Kidney (tissue), 14 donors: ENCODE results near the gene HOXC13. TPM values are rescaled to one million over a fixed set of nuclear protein-coding genes. Genes with fewer than 3 reads are reported as not detected.

Source experiments
- DNase-seq, 5 donors: peaks; one replicate each; pipeline ENCODE4 v3.0.0-alpha.2; 2013 to 2020
- FAIRE-seq: peaks from 2 replicates; lab custom pipeline; 2012; peaks lifted over from hg19 to GRCh38; lab: Jason Lieb, UNC
- H3K27ac ChIP-seq, 2 donors: one replicate each; pipeline ENCODE4 v1.7.0; 2013; ENCODE audit warnings: low read depth in 2 of 2, low read length in 2 of 2, inconsistent platforms in 1 of 2
- H3K27me3 ChIP-seq: one replicate; pipeline ENCODE4 v1.7.1; 2013; ENCODE audit warnings: low read length, inconsistent platforms; ENCODE audit not compliant: control insufficient read depth, insufficient read depth
- H3K36me3 ChIP-seq, 3 donors: one replicate each; pipeline versions ENCODE4 v1.7.0 to v1.7.1; 2013; ENCODE audit warnings: low read length in 3 of 3, control low read depth in 1 of 3, inconsistent platforms in 1 of 3; ENCODE audit not compliant: insufficient read depth in 3 of 3, control insufficient read depth in 2 of 3
- H3K4me1 ChIP-seq, 3 donors: one replicate each; pipeline versions ENCODE4 v1.7.0 to v1.7.1; 2013; ENCODE audit warnings: low read length in 3 of 3, inconsistent platforms in 1 of 3, low read depth in 1 of 3; ENCODE audit not compliant: control insufficient read depth in 2 of 3, insufficient read depth in 2 of 3
- H3K4me3 ChIP-seq, 3 donors: one replicate each; pipeline versions ENCODE4 v1.7.0 to v1.8.1; 2013; ENCODE audit warnings: low read length in 3 of 3, control low read depth in 1 of 3, inconsistent platforms in 1 of 3
- H3K9ac ChIP-seq, 3 donors: one replicate each; pipeline versions ENCODE4 v1.7.0 to v1.7.1; 2013; ENCODE audit warnings: low read length in 3 of 3, control low read depth in 1 of 3, inconsistent platforms in 1 of 3
- H3K9me3 ChIP-seq, 3 donors: one replicate each; pipeline versions ENCODE4 v1.7.0 to v1.7.1; 2013; ENCODE audit warnings: low read length in 3 of 3, control low read depth in 1 of 3, inconsistent platforms in 1 of 3; ENCODE audit not compliant: control insufficient read depth in 2 of 3, insufficient read depth in 1 of 3
- CTCF ChIP-seq: IDR thresholded peaks from 3 replicates; pipeline ENCODE4 v1.5.1; 2012; ENCODE audit warnings: mild to moderate bottlenecking, moderate library complexity, borderline replicate concordance; ENCODE audit not compliant: insufficient read depth; ENCODE audit errors: extremely low read depth
- intact Hi-C: fragments of 100-400 bp; cut with DNase I; formaldehyde crosslinking; loops from one replicate; pipeline ENCODE4 v1.11.1; 2022
- polyA plus RNA-seq: library from polyadenylated mRNA; stranded (reverse); fragments of 350-450 nt; fragmentation: Illumina TruSeq; extraction: RNeasy Lipid Tissue Mini Kit (QIAGEN cat#74804); gene quantifications from one replicate; pipeline ENCODE4 v1.2.3, GENCODE V29; 2014; ENCODE audit warnings: low read depth, low replicate concordance; ENCODE audit not compliant: insufficient read depth
- total RNA-seq: library from RNA; stranded (reverse); fragmentation: NEBNext Ultra II Directional; extraction: Animal tissue kit (Norgen Biotek cat#: 25700); gene quantifications from one replicate; pipeline ENCODE4 v1.2.1, GENCODE V29; 2021
- donor health status: control.
- donor health status: control.
- donor health status: control.
- donor health status: control.
- donor health status: control.
- donor health status: DM: yes; HTN: yes; CAD: no.
- donor health status: Normal renal cell carcinoma (clear cell type).

HOXC13 gene
- total and polyA plus RNA-seq, 2 donors from 2014 or later = not detected

- peak within 1 kb of the TSS in 1 of 3 donors; percentile 46 for H3K9ac ChIP-seq
- H3K4me1 ChIP-seq = peaks cover 0 to 7% (median 5%) of the 10 kb centered on the region in 3 donors
- H3K36me3 ChIP-seq = no peaks in the 10 kb centered on the region
- no peak within 1 kb of the TSS for H3K27ac ChIP-seq
- H3K9me3 ChIP-seq = no peaks in the 10 kb centered on the region
- H3K4me3 ChIP-seq = peak within 1 kb of the TSS; percentile 33 to 63 (median 49)
- no peak for FAIRE-seq
- peak; percentile 4 for TF ChIP-seq CTCF
- intact Hi-C loops = no loop called here
- H3K27me3 ChIP-seq = peaks cover 20% of the 10 kb centered on the region
- DNase-seq = peak in 4 of 5 donors; percentile 81 to 86 (median 84)
Observed at GRCh38 chr12:53974084-53975063, 35.7 kb downstream of the HOXC13 start, which contains the start of gene HOTAIR. TSS of gene HOTAIR (minus strand) at chr12:53974954.

GRCh38 chr12:53975064-53975471 lies 36.4 kb downstream of the HOXC13 start:
- DNase-seq (peak in 2 of 5 donors; percentile 68 to 74), FAIRE-seq (no peak)
- Histone ChIP-seq H3K36me3 (no peaks in the 10 kb centered on the region), H3K9ac (no peak overlapping the region), H3K9me3 (no peaks in the 10 kb centered on the region), H3K4me3 (peak overlapping the region; percentile 24 to 49 (median 33)), H3K4me1 (peaks cover 0 to 7% (median 5%) of the 10 kb centered on the region in 3 donors), H3K27ac (no peak overlapping the region), H3K27me3 (peaks cover 15% of the 10 kb centered on the region)
- intact Hi-C loops = no loop called here
- no peak for TF ChIP-seq CTCF

GRCh38 chr12:53975479-53976152 lies 37.0 kb downstream of the HOXC13 start:
- peak in 4 of 5 donors; percentile 60 to 79 (median 63) for DNase-seq
- no peak for FAIRE-seq
- H3K4me3 ChIP-seq = peak overlapping the region in 2 of 3 donors; percentile 16 to 21
- no peaks in the 10 kb centered on the region for H3K9me3 ChIP-seq
- peaks cover 15% of the 10 kb centered on the region for H3K27me3 ChIP-seq
- peaks cover 0 to 7% (median 5%) of the 10 kb centered on the region in 3 donors for H3K4me1 ChIP-seq
- H3K36me3 ChIP-seq = no peaks in the 10 kb centered on the region
- intact Hi-C loops = no loop called here
- TF ChIP-seq CTCF = no peak
- no peak overlapping the region for H3K9ac ChIP-seq
- no peak overlapping the region for H3K27ac ChIP-seq
